M059J (cell line): ENCODE measurements around the gene HRH4. TPM values are rescaled to one million over a fixed set of nuclear protein-coding genes. Genes with fewer than 3 reads are reported as not detected.

Source experiments
- DNase-seq: peaks from one replicate; pipeline ENCODE4 v3.0.0-alpha.2; 2012; ENCODE audit warnings: low read depth
- total RNA-seq: library from RNA; depleted of rRNA; stranded (reverse); fragments of >200 nt; shearing (Covaris generic); gene quantifications from 2 replicates; pipeline ENCODE4 v1.2.3, GENCODE V29; 2014; rRNA removed

Gene HRH4
- total RNA-seq, 1 experiment from 2014 or later = not detected

- no peak for DNase-seq
These were observed 45.7 kb downstream of the HRH4 start for GRCh38 chr18:24506175-24506574.

- DNase-seq = no peak
These were observed 49.0 kb downstream of the HRH4 start for GRCh38 chr18:24509435-24509834.

- DNase-seq = peak; percentile 73
These were observed 54.0 kb downstream of the HRH4 start for GRCh38 chr18:24514439-24514838.

- DNase-seq = no peak
These were observed 55.3 kb downstream of the HRH4 start for GRCh38 chr18:24515721-24516120.

GRCh38 chr18:24516261-24516660 is 55.8 kb downstream of the HRH4 start:
- no peak for DNase-seq

- no peak for DNase-seq
These were observed 57.1 kb downstream of the HRH4 start for GRCh38 chr18:24517554-24517953.

DNA sequence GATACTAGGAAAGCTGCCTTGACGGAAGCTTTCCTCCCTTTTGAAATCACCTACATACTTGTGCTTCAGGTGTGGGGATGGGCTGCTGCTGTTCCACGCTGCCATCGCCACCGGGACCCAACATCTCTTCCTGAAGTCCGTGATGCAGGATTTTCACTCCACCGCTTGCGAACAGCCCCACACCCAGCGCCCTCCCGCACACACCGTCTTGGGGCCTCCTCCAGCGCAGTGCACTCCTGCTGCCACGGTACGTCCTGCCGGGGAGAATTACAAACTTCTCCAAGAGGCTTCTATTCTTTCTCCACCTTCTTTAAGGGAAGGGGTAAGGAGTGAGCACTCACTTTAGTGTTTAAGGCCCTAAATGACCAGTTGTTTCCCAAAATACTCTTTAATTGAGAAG is 58.2 kb downstream of the HRH4 start:
- no peak for DNase-seq

Other genes with a start within 250 kb of the HRH4 start
- 19.1 and 26.4 TPM in 2 replicates for gene OSBPL1A, start 62.8 kb upstream of the HRH4 start, total RNA-seq
- 16.5 and 24.3 TPM in 2 replicates for gene IMPACT, start 34.0 kb upstream of the HRH4 start, total RNA-seq